Loucy (cell line): ENCODE data around the gene TRAF3IP1.
"Not testable (repeated sequence)": the region's sequence is repeated elsewhere in the genome, so short reads cannot be mapped to it uniquely, and the experiment has no call there.

Experiments used
- H2AFZ ChIP-seq: fragments of 200-600 bp; sonication (generic); 2 replicates; pipeline ENCODE4 v1.6.0; 2016; ENCODE audit warnings: antibody characterized with exemption, mild to moderate bottlenecking, low read length, moderate library complexity
- H3F3A ChIP-seq: fragments of 200-600 bp; 2 replicates; pipeline ENCODE4 v1.6.0; 2016; ENCODE audit warnings: antibody characterized with exemption, low read depth, mild to moderate bottlenecking
- H3K27me3 ChIP-seq: fragments of 200-600 bp; sonication (generic); 2 replicates; pipeline ENCODE4 v1.6.1; 2014; ENCODE audit warnings: low read length, mild to moderate bottlenecking; ENCODE audit not compliant: insufficient read depth, poor library complexity, severe bottlenecking
- H3K36me3 ChIP-seq: fragments of 200-600 bp; sonication (generic); 2 replicates; pipeline ENCODE4 v1.6.1; 2016; ENCODE audit warnings: low read length; ENCODE audit not compliant: insufficient read depth
- H3K4me1 ChIP-seq: fragments of 200-600 bp; sonication (generic); 2 replicates; pipeline ENCODE4 v1.5.1; 2014; ENCODE audit warnings: low read length, mild to moderate bottlenecking; ENCODE audit not compliant: insufficient read depth, poor library complexity, severe bottlenecking
- H3K4me2 ChIP-seq: fragments of 200-600 bp; sonication (generic); 2 replicates; pipeline ENCODE4 v1.6.0; 2014; ENCODE audit warnings: antibody characterized with exemption, low read length, low read depth, mild to moderate bottlenecking; ENCODE audit not compliant: poor library complexity, severe bottlenecking
- H3K4me3 ChIP-seq: fragments of 200-600 bp; sonication (generic); 2 replicates; pipeline ENCODE4 v1.5.1; 2014; ENCODE audit warnings: low read length, mild to moderate bottlenecking, mixed read lengths; ENCODE audit not compliant: poor library complexity, severe bottlenecking
- H3K79me2 ChIP-seq: fragments of 200-600 bp; sonication (generic); 2 replicates; pipeline ENCODE4 v1.6.1; 2014; ENCODE audit warnings: low read length; ENCODE audit not compliant: insufficient read depth
- H3K9ac ChIP-seq: fragments of 200-600 bp; sonication (generic); 2 replicates; pipeline ENCODE4 v1.6.0; 2014; ENCODE audit warnings: mild to moderate bottlenecking, low read depth, low read length, moderate library complexity; ENCODE audit not compliant: poor library complexity, severe bottlenecking
- H3K9me2 ChIP-seq: fragments of 200-600 bp; sonication (generic); replicated peaks from 2 replicates; pipeline ENCODE4 v1.6.1; 2016; ENCODE audit warnings: low read depth, low read length, mixed read lengths
- H3K9me3 ChIP-seq: fragments of 200-600 bp; sonication (generic); 2 replicates; pipeline ENCODE4 v1.6.1; 2014; ENCODE audit warnings: mild to moderate bottlenecking, antibody characterized with exemption, low read length, low read depth; ENCODE audit not compliant: insufficient read depth
- H4K20me1 ChIP-seq: fragments of 200-600 bp; sonication (generic); 2 replicates; pipeline ENCODE4 v1.6.0; 2014; ENCODE audit warnings: antibody characterized with exemption, low read length, mild to moderate bottlenecking; ENCODE audit not compliant: insufficient read depth, poor library complexity, severe bottlenecking
- CTCF ChIP-seq: fragments of 200-600 bp; sonication (generic); conservative IDR thresholded peaks from 2 replicates; pipeline ENCODE4 v1.5.1; 2014; ENCODE audit warnings: mild to moderate bottlenecking, antibody characterized with exemption, low read length
- EZH2phosphoT487 ChIP-seq: fragments of 200-600 bp; IDR thresholded peaks from 2 replicates; pipeline ENCODE4 v1.6.1; 2018; ENCODE audit warnings: antibody characterized with exemption, mild to moderate bottlenecking, moderate library complexity, borderline replicate concordance

TRAF3IP1 gene

GRCh38 chr2:238441262-238442114, 121.2 kb downstream of the TRAF3IP1 start:
- no peak overlapping the region for H2AFZ ChIP-seq
- TF ChIP-seq CTCF (no peak), EZH2phosphoT487 (no peak)
- H3K36me3 ChIP-seq = peaks cover 72% of the 10 kb centered on the region
- no peak overlapping the region for H3K9ac ChIP-seq
- no peak overlapping the region for H3K4me2 ChIP-seq
- H3F3A ChIP-seq = no peaks in the 10 kb centered on the region
- peaks cover 5% of the 10 kb centered on the region for H4K20me1 ChIP-seq
- H3K27me3 ChIP-seq = no peaks in the 10 kb centered on the region
- no peaks in the 10 kb centered on the region for H3K4me1 ChIP-seq
- no peaks in the 10 kb centered on the region for H3K9me3 ChIP-seq
- H3K4me3 ChIP-seq = no peak overlapping the region
- no peaks in the 10 kb centered on the region for H3K9me2 ChIP-seq
- peaks cover 69% of the 10 kb centered on the region for H3K79me2 ChIP-seq

- H3K27me3 ChIP-seq, H3K4me2 ChIP-seq, H3K4me3 ChIP-seq, H3K9me3 ChIP-seq, H3K4me1 ChIP-seq, H3K9me2 ChIP-seq, H4K20me1 ChIP-seq, H3K9ac ChIP-seq, H3F3A ChIP-seq, H2AFZ ChIP-seq: not testable (repeated sequence)
- Histone ChIP-seq H3K36me3 (peaks cover 73% of the 10 kb centered on the region; the same call in 1 of the 2 replicates), H3K79me2 (peaks cover 63% of the 10 kb centered on the region)
Measured at GRCh38 chr2:238442257-238442656, 121.9 kb downstream of the TRAF3IP1 start.

GRCh38 chr2:238444242-238444641, 123.9 kb downstream of the TRAF3IP1 start:
- no peak overlapping the region for H3K9ac ChIP-seq
- no peaks in the 10 kb centered on the region for H3K27me3 ChIP-seq
- no peaks in the 10 kb centered on the region for H3K4me1 ChIP-seq
- no peaks in the 10 kb centered on the region for H3K9me2 ChIP-seq
- no peak overlapping the region for H3K4me3 ChIP-seq
- H3K4me2 ChIP-seq = no peak overlapping the region
- no peaks in the 10 kb centered on the region for H3F3A ChIP-seq
- peaks cover 5% of the 10 kb centered on the region for H4K20me1 ChIP-seq
- H3K79me2 ChIP-seq = peaks cover 48% of the 10 kb centered on the region
- H3K36me3 ChIP-seq = peaks cover 79% of the 10 kb centered on the region
- TF ChIP-seq CTCF (no peak), EZH2phosphoT487 (no peak)
- no peaks in the 10 kb centered on the region for H3K9me3 ChIP-seq
- no peak overlapping the region for H2AFZ ChIP-seq
